Astrocyte of the cerebellum (primary cell): ENCODE results near the gene GPR61.

Source experiments
- DNase-seq: peaks from one replicate; pipeline ENCODE4 v3.0.0-alpha.2; 2011; ENCODE audit warnings: low read depth
- H3K4me3 ChIP-seq: 2 replicates; pipeline ENCODE4 v1.5.1; 2011; ENCODE audit warnings: mild to moderate bottlenecking, low read depth, low read length, moderate library complexity
- CTCF ChIP-seq: IDR thresholded peaks from 2 replicates; pipeline ENCODE4 v1.5.1; 2012; ENCODE audit warnings: low read length, low read depth, moderate library complexity, mild to moderate bottlenecking; ENCODE audit errors: missing control alignments
- in situ Hi-C: cut with HindIII; loops from 2 replicates; pipeline ENCODE4 v1.10.0; 2017; ENCODE audit warnings: low sequenced_read_pairs

GPR61 gene

GRCh38 chr1:109542657-109543056 is 3.0 kb downstream of the GPR61 start:
- no peak overlapping the region for H3K4me3 ChIP-seq
- no peak for TF ChIP-seq CTCF
- no peak for DNase-seq
- in situ Hi-C loops: loop anchor here (10.0 kb wide), 1 partner anchor 162 kb away; no protein-coding TSS in a partner anchor

- in situ Hi-C loops: loop anchor here (10.0 kb wide), 1 partner anchor 161 kb away; no protein-coding TSS in a partner anchor
- no peak overlapping the region for H3K4me3 ChIP-seq
- no peak for TF ChIP-seq CTCF
- DNase-seq: no peak
Measured at GRCh38 chr1:109543283-109543987, 3.8 kb downstream of the GPR61 start.

GRCh38 chr1:109543988-109544735 is 4.5 kb downstream of the GPR61 start:
- H3K4me3 ChIP-seq: no peak overlapping the region
- no peak for DNase-seq
- in situ Hi-C loops: loop anchor here (10.0 kb wide), 1 partner anchor 161 kb away; no protein-coding TSS in a partner anchor
- no peak for TF ChIP-seq CTCF

- in situ Hi-C loops: loop anchor here (10.0 kb wide), 1 partner anchor 158 kb away; no protein-coding TSS in a partner anchor
- TF ChIP-seq CTCF: peak; percentile 85
- peak overlapping the region; percentile 86 for H3K4me3 ChIP-seq
- DNase-seq: peak; percentile 85
Measured at GRCh38 chr1:109546311-109547109, 6.8 kb downstream of the GPR61 start.

GRCh38 chr1:109547463-109548320 is 8.0 kb downstream of the GPR61 start:
- peak overlapping the region; percentile 86 for H3K4me3 ChIP-seq
- DNase-seq: no peak
- in situ Hi-C loops: loop anchor here (10.0 kb wide), 1 partner anchor 157 kb away; no protein-coding TSS in a partner anchor
- TF ChIP-seq CTCF: no peak
